Neural cell (in vitro differentiated cells): Measurements from ENCODE around the gene SLC15A4. TPM values are rescaled to one million over a fixed set of nuclear protein-coding genes. Genes with fewer than 3 reads are reported as not detected.

Experiments used
- H2AFZ ChIP-seq: fragments of 200-600, 300-800 bp; sonication (generic), shearing (Covaris generic); 2 replicates; pipeline ENCODE4 v1.6.0; 2014; ENCODE audit warnings: low read depth, mild to moderate bottlenecking, antibody characterized with exemption, low read length, moderate library complexity
- H3F3A ChIP-seq: fragments of 200-600 bp; shearing (Covaris generic); 2 replicates; pipeline ENCODE4 v1.6.1; 2016; ENCODE audit warnings: mild to moderate bottlenecking, moderate library complexity, mixed read lengths, antibody characterized with exemption, low read length; ENCODE audit not compliant: insufficient read depth, poor library complexity, severe bottlenecking
- H3K27ac ChIP-seq: fragments of 200-600, 300-800 bp; sonication (generic), shearing (Covaris generic); 2 replicates; pipeline ENCODE4 v1.5.1; 2014; ENCODE audit warnings: mild to moderate bottlenecking, low read length, moderate library complexity
- H3K27me3 ChIP-seq: fragments of 300-800, 200-600 bp; sonication (generic), shearing (Covaris generic); 2 replicates; pipeline ENCODE4 v1.6.0; 2014; ENCODE audit warnings: mild to moderate bottlenecking, low read depth, low read length, moderate library complexity; ENCODE audit not compliant: insufficient read depth
- H3K36me3 ChIP-seq: fragments of 300-800, 200-600 bp; sonication (generic), shearing (Covaris generic); 2 replicates; pipeline ENCODE4 v1.5.1; 2014; ENCODE audit warnings: mild to moderate bottlenecking, antibody characterized with exemption, low read length, moderate library complexity; ENCODE audit not compliant: insufficient read depth
- H3K4me2 ChIP-seq: fragments of 300-800, 200-600 bp; sonication (generic), shearing (Covaris generic); 2 replicates; pipeline ENCODE4 v1.6.0; 2014; ENCODE audit warnings: mild to moderate bottlenecking, low read length
- H3K4me3 ChIP-seq: fragments of 300-800, 200-600 bp; sonication (generic), shearing (Covaris generic); 2 replicates; pipeline ENCODE4 v1.5.1; 2014; ENCODE audit warnings: mild to moderate bottlenecking, low read length, moderate library complexity
- H3K79me2 ChIP-seq: fragments of 200-600 bp; shearing (Covaris generic); replicated peaks from 2 replicates; pipeline ENCODE4 v1.6.0; 2014; ENCODE audit warnings: mild to moderate bottlenecking, low read length, moderate library complexity; ENCODE audit not compliant: insufficient read depth
- H3K9ac ChIP-seq: fragments of 300-800, 200-600 bp; sonication (generic), shearing (Covaris generic); 2 replicates; pipeline ENCODE4 v1.6.1; 2016; ENCODE audit warnings: mild to moderate bottlenecking, low read length, mixed read lengths
- H3K9me2 ChIP-seq: fragments of 200-600 bp; shearing (Covaris generic); 2 replicates; pipeline ENCODE4 v1.6.1; 2016; ENCODE audit warnings: mild to moderate bottlenecking, low read length, mixed read lengths; ENCODE audit not compliant: insufficient read depth
- H3K9me3 ChIP-seq: fragments of 200-600, 300-800 bp; sonication (generic), shearing (Covaris generic); 2 replicates; pipeline ENCODE4 v1.6.1; 2016; ENCODE audit warnings: mild to moderate bottlenecking, mixed run types, low read length, moderate library complexity, mixed read lengths
- H4K20me1 ChIP-seq: fragments of 200-600 bp; shearing (Covaris generic); 2 replicates; pipeline ENCODE4 v1.6.1; 2016; ENCODE audit warnings: mild to moderate bottlenecking, mixed run types; ENCODE audit not compliant: insufficient read depth
- CTCF ChIP-seq: fragments of 450-650 bp; IDR thresholded peaks from 2 replicates; pipeline ENCODE4 v1.5.1; 2014; ENCODE audit warnings: antibody characterized with exemption, mild to moderate bottlenecking, moderate library complexity; ENCODE audit not compliant: poor library complexity, severe bottlenecking
- EP300 ChIP-seq: fragments of 450-650 bp; conservative IDR thresholded peaks from 2 replicates; pipeline ENCODE4 v1.6.1; 2014; ENCODE audit warnings: antibody characterized with exemption, mild to moderate bottlenecking, moderate library complexity; ENCODE audit not compliant: poor library complexity, severe bottlenecking
- EZH2 ChIP-seq: fragments of 200-600, 300-800 bp; shearing (Covaris generic), sonication (generic); IDR thresholded peaks from 2 replicates; pipeline ENCODE4 v1.6.1; 2014; ENCODE audit warnings: antibody characterized with exemption, low read length, borderline replicate concordance, mild to moderate bottlenecking; ENCODE audit not compliant: insufficient read depth, poor library complexity, severe bottlenecking
- MXI1 ChIP-seq: fragments of 450-650 bp; conservative IDR thresholded peaks from 2 replicates; pipeline ENCODE4 v1.6.1; 2014; ENCODE audit warnings: antibody characterized with exemption, mild to moderate bottlenecking; ENCODE audit not compliant: poor library complexity, severe bottlenecking
- POLR2AphosphoS5 ChIP-seq: IDR thresholded peaks from 2 replicates; pipeline ENCODE4 v1.6.1; 2012
- RAD21 ChIP-seq: fragments of 450-650 bp; conservative IDR thresholded peaks from 2 replicates; pipeline ENCODE4 v1.6.1; 2014; ENCODE audit warnings: antibody characterized with exemption, mild to moderate bottlenecking, moderate library complexity
- REST ChIP-seq: IDR thresholded peaks from 2 replicates; pipeline ENCODE4 v1.6.1; 2012; ENCODE audit warnings: borderline replicate concordance
- SMC3 ChIP-seq: fragments of 450-650 bp; conservative IDR thresholded peaks from 2 replicates; pipeline ENCODE4 v1.6.1; 2014; ENCODE audit warnings: antibody characterized with exemption, mild to moderate bottlenecking, moderate library complexity; ENCODE audit not compliant: poor library complexity
- TAF1 ChIP-seq: IDR thresholded peaks from 2 replicates; pipeline ENCODE4 v1.6.1; 2012; ENCODE audit warnings: low read depth
- polyA plus RNA-seq: library from polyadenylated mRNA; depleted of rRNA; stranded (reverse); fragments of >200 nt; gene quantifications from 2 replicates; pipeline ENCODE4 v1.2.3, GENCODE V29; 2014

SLC15A4 gene
- polyA plus RNA-seq, 1 donor from 2014 or later, result 34.7 TPM

GRCh38 chr12:128861226-128862016, 37.7 kb upstream of the SLC15A4 start:
- no peak overlapping the region for H3K4me3 ChIP-seq
- no peak overlapping the region for H3K9ac ChIP-seq
- H3K4me2 ChIP-seq, result no peak overlapping the region
- no peaks in the 10 kb centered on the region for H3K9me2 ChIP-seq
- H3K27ac ChIP-seq, result no peak overlapping the region
- no peaks in the 10 kb centered on the region for H3K27me3 ChIP-seq
- H3F3A ChIP-seq, result no peaks in the 10 kb centered on the region
- no peak overlapping the region for H2AFZ ChIP-seq
- TF ChIP-seq POLR2AphosphoS5 (no peak), TAF1 (no peak), EZH2 (no peak), REST (no peak), EP300 (no peak), SMC3 (no peak), CTCF (no peak), RAD21 (no peak), MXI1 (no peak)
- no peaks in the 10 kb centered on the region for H3K79me2 ChIP-seq
- H4K20me1 ChIP-seq, result no peaks in the 10 kb centered on the region
- no peaks in the 10 kb centered on the region for H3K9me3 ChIP-seq
- H3K36me3 ChIP-seq, result no peaks in the 10 kb centered on the region

- Histone ChIP-seq H3K79me2 (no peaks in the 10 kb centered on the region), H3K36me3 (no peaks in the 10 kb centered on the region), H4K20me1 (no peaks in the 10 kb centered on the region), H3K27me3 (peaks cover 7% of the 10 kb centered on the region), H3K4me3 (no peak overlapping the region), H3K9me2 (no peaks in the 10 kb centered on the region), H3F3A (no peaks in the 10 kb centered on the region), H3K4me2 (no peak overlapping the region), H3K9me3 (no peaks in the 10 kb centered on the region), H3K9ac (no peak overlapping the region), H3K27ac (no peak overlapping the region), H2AFZ (no peak overlapping the region)
- no peak for TF ChIP-seq EP300
- no peak for TF ChIP-seq POLR2AphosphoS5
- TF ChIP-seq EZH2, result no peak
- no peak for TF ChIP-seq SMC3
- no peak for TF ChIP-seq MXI1
- no peak for TF ChIP-seq CTCF
- no peak for TF ChIP-seq TAF1
- TF ChIP-seq RAD21, result no peak
- TF ChIP-seq REST, result no peak
Observed at GRCh38 chr12:128859311-128859710, 35.6 kb upstream of the SLC15A4 start.
